Ureter (tissue), 1 donor: Measurements from ENCODE around the gene IGDCC3. TPM values are rescaled to one million over a fixed set of nuclear protein-coding genes. Genes with fewer than 3 reads are reported as not detected.
"Not testable (repeated sequence)": the region's sequence is repeated elsewhere in the genome, so short reads cannot be mapped to it uniquely, and the experiment has no call there.

Experiments
- DNase-seq: peaks from one replicate; pipeline ENCODE4 v3.0.0-alpha.2; 2020; ENCODE audit warnings: low spot score
- total RNA-seq: library from RNA; stranded (reverse); gene quantifications from one replicate; pipeline ENCODE4 v1.2.4, GENCODE V29; 2023
- donor health status: DM: yes; HTN: yes; CAD: no.

IGDCC3 gene
- total RNA-seq, 1 donor from 2014 or later = 1.6 TPM

DNA sequence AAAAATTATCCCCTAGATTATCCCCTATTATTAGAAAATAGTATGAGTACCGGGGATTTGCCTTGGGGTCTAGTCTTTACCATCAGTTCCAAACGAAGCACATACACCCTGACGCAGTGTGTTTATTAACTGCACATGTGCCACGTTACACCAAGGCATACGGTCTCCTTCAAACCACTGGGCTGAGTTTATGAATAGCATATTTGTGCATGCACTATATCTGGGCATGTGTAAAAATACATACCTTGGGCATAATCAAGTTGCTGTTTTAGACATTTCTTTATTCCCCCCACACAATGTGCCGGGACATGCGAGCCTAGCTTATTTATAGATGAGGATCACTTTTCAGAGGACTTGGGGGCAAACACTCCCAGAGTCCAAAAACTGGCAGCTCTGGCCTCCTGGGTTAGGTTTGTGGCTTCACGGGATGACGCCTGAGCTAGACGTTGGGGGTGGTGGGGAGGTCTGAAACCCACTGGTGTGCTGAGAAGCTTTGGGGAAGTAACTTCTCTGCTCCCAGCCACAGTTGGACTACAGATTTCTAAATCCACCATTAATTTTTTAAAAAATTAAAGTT is 28.7 kb upstream of the IGDCC3 start:
- DNase-seq = no peak

DNA sequence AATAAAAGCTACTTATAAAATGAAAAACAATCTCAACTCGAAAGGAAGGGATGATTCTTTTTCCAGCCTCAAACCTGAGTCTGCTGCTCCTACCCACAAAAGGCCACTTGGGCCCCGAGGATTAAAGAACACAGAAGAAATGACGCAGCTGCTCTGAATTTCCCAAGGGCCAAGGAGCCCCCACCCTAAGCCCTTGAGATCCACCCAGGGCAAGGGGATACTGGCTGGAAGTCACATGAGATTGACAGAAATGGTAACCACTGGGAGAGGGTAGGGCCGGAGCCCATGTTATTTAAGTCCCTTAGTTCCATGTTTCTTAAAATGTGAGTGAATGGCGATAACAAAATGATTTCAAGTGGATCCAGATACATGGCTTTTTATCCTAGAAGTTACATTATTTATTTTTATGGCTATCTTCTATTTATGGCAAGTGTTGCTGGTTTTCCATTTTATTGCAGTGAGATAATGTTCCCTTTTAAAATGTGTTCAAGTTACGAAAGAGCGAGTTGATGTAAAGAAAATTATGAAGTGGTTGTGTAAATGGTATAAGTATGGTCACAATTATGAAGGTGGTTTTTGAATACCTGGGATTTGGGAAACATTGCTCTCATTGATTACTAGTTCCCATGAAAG is 28.1 kb upstream of the IGDCC3 start:
- DNase-seq = no peak

DNA sequence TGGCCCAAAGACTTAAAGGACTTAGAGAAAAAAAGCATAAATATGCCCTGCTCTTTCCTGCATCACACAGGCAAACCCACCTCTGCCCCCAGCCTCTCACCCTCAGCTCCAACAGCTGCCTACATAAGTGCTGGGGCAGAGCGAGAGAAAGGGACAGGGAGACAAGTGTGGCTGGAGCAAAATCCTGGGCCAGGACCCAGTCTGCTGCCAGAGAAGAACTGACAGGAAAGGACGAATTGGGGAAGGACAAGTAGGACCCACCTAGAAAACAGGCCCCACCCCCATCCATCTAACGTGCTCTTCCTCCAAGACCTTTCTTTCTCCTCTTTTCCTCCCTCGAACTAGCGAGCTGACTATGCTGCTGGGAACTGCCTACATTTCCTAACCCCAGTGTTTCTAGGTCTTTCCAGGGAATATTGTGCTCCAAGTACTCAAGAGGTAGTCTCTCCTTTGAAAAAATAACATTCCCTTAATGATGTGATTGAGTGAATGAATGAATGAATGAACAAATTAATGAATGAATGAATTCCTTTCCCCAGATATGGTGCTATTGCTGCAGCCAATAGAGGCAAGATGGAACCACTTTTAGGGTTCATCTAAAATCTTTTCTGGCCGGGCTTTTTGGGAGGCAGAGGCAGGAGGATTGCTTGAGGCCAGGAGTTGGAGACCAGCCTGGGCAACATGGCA is 26.5 kb upstream of the IGDCC3 start:
- DNase-seq = no peak

DNA sequence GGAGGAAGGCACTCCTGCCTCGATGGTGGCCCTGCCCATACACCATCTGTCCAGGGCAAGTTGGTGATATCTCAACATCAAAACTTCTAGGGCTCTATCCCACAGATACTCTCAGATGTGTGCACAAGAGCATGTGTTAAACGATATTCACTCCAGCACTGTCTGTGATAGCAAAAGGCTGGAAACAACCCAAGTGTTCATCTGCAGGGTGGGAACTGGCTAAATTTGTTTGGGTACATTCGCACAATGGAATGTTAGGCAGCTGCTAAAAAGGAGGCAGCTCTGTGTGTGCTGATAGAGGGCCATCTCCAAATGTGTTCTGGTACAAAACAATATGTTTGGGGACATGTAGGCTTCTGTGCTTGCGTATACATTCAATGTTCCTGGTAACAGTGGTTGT is 25.2 kb upstream of the IGDCC3 start:
- DNase-seq = no peak

DNA sequence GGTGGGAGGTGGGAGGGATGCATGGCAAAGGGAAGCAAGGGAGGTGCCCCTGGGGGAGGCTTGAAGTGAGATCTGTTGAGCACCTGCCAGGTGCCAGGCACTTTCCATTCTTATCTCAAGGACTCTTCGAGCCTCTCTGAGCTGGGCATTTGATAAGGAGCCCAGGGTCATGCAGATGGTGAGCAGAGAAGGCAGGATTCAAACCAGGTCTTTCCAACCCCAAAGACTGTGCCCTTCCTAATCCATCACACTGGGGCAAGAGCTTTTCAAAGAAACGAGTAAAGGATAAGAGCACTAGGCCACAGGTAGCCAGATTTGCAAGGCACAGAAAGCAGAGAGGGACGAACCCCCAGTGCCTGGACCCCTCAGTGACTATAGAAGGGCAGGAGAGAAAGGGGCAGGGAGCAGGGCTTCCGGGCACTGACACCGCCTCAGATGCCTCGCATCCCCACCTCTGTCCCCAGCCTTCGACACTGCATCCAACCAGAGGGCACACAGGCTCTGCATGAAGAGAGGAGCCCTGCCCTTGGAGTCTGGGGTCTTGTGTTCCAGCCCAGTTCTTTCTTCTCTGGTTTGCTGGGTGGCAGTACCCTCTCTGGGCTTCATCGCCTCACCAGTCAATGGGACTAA is 23.9 kb upstream of the IGDCC3 start:
- no peak for DNase-seq

DNA sequence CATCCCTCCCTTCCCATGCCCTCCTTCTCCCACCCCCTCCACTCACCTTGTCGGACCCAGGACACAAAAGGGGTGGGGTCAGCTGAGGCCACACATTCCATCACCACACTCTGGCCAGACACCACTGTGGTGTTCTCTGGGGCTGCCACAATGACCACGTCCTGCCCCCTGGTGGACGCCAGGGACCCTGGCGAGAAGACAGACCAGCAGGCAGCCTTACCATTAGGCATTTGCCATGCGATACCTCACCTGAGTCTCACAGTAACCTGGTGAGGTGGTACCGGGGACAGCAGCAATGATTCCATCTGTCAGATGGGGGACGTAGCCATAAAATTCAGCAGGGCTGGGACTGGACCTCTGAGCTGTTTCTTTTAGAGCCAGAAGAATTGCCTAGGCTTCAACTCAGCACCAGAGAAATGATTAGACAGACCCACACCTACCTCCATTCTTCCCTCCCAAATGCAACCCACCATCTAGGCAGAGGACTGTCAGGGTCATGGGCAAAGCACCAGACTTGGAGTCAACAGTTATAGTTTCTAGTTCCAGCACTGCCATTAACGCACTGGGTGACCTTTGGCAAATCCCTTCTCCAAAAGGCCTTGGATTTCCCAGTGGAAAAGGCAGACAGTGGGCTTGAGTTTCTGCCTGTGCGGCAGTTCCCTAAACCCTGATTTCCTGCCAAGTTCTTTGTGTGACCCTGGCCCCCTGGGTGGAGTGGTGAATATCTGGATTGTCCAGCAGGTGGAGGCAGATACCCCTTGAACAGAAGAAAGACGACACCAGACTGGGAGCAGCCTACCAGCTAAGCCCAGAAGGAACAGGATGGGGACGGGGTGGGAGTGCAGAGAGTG is 23.2 kb upstream of the IGDCC3 start:
- DNase-seq = no peak

DNA sequence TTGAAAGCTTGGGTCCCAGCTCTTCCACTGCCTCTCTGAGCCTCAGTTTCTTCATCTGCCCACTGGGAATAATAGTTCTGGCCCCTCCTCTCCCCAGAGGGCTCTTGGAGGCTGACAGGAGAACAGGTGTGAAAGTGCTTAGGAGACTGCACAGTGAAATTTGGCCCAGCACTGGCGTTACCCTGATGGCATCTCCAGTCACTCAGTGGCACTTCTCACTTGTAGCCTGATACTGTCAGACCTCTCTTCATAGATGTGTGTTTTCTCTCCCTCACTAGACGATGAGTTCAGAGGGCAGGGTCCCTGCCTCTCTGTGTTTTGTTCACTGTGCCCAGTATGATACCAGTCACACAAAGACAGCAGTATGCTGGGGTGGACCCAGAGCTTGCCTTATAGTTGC is 22.2 kb upstream of the IGDCC3 start:
- no peak for DNase-seq

DNA sequence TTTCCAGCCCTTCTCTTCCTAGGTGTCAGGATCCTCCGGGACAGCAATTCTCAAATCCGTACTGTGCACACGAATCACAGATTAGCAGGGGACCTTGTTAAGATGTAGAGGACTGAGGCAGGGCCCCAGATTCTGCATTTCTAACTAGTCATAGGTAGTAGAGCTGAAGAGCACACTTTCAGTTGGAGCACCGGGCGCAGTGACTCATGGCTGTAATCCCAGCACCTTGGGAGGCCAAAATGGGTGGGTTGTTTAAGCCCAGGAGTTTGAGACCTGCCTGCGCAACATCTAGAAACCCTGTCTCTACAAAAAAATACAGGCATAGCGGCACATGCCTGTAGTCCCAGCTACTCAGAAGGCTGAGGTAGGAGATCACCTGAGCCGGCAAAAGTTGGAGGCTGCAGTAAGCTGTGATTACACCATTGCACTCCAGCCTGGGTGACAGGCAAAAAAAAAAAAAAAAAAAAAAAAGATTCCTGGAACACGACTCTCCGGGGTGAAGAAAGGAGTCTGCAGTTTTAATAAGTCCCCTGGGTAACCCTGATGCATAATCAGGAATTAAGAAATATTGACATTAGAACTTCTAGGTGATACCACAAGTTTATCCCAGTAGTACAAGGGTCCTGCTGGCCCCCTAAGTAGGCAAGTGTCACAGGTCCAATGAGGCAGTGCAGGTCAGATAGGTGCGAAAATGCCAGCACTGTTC is 21.4 kb upstream of the IGDCC3 start:
- no peak for DNase-seq

DNA sequence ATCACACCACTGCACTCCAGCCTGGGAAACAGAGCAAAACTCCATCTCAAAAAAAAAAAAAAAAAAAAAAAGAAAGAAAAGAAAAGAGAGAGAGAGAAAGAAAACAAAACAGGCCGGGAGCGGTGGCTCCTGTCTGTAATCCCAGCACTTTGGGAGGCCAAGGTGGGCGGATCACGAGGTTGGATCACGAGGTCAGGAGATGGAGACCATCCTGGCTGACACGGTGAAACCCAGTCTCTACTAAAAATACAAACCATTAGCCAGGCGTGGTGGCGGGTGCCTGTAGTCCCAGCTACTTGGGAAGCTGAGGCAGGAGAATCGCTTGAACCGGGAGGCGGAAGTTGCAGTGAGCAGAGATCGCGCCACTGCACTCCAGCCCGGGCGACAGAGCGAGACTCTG is 20.7 kb upstream of the IGDCC3 start:
- DNase-seq = not testable (repeated sequence)

DNA sequence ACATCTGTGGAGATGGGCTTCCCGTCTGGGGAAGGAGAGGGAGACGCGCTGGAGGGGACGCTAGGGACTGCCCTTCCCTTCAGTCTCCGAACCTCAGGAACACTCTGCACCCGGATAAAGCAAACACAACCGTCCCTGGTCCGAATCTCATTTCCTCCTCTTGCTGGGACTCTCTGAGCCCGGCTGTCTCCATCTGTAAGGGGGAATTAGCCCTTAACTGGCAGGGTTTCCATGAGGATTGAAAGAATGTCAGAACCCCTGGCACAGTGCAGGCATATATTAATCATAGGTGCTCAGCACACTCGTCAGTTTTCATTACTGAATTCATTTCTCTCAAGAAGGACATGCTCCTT is 19.1 kb upstream of the IGDCC3 start:
- DNase-seq = no peak

DNA sequence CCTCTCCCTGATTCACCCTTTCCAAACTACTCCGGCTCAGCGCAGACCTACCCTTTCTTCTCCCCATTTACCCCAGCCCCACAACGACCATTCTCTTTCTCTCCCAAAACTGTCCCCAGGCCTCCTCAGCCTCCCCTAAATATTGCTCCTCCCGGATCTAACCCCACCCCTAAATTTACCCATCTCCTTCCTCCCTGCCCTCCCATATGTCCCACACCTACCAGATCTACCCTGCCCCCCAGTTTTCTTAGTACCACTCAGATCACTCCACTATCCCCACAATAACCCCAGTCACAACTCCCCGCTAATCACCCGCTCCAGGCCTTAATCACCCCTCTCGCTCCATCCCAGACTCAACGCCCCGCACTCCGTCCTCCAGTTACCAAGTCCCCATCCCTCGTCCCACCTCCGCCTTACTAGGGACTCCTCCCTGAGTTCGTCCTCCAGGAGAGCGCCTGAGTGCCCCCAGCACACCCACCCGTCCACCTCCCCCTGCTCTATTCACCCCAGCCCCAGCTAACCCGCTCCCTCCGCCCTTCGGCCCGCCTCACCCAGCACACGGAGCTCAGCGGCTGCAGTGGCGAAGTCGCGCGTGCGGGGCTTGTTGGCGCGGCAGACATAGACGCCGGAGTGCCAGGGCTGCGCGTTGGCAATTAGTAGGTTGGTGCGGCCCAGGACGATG is 18.6 kb upstream of the IGDCC3 start:
- no peak for DNase-seq

DNA sequence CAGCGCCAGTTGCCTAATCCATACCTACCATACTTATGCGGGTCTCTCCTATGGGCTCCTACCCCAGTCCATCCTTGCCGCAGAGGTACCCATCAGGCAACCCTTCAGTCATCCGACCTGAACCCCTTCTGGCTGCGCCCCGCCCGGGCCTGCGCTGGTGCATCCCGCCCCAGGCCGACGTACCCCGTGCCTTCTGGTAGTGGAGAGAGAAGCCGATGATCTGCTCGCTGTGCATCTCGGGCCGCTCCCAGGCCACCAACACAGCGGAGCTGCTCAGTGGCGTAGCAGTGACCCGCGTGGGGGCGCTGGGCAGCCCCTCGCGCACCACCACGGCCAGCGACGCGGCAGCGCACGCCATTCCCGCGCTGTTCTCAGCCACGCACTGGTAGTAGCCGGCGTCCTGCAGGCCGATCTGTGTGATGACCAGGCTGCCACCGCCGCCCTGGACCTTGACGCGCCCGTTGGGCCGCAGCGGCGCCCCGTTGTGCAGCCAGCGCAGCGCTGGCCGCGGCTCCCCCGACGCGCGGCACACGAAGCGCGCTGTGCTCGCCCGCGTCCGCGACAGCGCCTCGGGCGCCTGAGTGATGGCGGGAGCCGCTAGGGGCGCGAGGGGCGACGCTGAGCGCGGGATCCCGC is 17.9 kb upstream of the IGDCC3 start:
- no peak for DNase-seq

DNA sequence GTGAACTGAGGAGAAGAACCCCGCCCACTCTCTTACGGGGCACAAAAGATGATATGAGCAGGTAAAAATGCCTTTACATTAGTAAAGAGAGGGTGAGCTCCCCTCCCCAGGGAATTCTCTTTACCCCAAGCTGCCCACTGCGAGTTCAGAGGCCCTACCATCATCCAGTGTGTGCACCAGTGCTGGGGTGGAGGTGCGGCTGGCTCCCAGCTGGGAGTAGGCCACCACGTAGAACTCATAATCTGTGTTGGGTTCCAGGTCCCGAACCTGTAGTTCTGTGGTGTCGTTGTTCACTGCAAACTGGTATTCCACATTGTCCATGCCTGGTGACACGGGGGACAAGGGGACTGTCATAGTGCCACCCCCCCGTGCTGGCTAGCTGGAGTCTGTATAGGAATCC is 17.1 kb upstream of the IGDCC3 start:
- DNase-seq = no peak

DNA sequence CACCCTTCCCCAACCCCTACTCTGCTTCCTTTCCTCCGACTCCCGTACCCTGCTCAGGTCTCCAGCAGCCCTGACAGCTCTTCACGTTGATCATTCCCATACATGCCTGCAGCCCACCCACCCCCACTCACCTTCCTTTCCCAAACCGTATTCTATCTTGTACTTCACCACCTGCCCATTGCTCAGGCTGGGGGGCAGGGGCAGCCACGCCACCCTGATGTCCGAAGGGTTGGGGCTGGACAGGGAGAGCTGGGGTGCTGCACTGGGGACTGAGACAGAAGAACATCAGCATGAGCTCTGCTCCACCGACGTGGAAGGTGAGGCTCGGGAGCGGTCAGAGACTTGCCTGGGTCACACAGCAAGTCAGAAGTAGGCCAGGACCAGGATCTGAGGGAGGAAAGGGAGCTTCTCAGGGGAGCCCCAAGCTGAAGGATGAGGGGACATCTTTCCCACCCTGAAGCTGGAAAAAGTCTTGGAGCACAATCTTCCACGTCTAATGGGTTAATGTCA is 16.5 kb upstream of the IGDCC3 start:
- no peak for DNase-seq

DNA sequence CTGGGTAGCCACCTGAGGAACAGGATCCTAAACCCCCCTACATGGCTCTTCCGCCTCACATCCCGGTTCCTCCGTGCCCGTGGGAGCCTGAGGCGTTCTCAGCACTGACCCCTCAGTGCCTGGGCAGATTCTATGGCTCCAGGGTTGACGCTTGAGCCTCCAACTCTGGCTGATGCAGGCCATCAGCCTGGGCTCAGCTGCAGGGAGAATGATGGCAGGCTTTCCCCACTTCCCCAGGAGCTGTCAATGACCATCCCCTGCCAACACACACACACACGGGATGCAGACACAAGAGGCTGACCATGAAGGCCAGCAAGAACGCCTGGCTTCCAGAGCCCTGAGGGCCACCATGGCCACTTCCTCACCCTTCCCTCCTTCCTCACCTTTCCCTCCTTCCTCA is 15.8 kb upstream of the IGDCC3 start:
- DNase-seq = no peak

DNA sequence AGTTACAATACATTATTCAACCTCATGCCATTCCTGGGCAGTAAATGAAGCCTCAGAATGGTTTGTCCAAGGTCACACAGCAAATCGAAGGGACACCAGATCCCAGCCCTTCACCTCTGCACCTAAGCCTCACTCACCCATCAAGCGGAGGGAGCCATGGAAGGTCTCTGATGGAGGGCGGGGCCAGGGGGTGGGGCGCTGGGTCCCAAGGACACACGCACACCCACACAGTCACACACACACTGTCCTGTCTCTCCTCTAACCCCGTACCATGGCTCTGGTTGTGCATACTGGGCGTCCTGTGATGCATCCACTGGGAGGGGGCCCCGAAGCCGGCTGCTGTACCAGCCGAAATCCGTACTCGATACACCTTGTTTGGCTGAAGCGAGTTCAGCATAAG is 15.3 kb upstream of the IGDCC3 start:
- no peak for DNase-seq

DNA sequence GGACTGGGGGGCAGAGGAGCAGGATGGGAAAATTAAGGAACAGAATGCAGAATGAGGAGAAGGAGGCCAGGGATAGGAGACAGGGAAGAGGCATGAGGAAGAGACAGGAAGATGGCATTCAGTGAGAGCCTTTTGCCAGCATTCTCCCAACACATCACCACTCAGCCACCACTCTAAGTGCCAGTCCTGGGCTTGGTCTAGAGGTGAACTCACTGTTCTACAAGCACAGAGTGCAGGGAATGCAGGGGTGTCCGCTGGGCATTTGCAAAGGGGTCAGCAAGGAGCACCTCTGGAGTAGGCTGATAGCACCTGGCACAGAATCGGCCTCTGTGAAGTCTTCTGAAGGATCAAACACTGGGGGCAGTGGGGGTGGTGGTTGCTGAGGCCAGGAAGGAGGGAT is 14.6 kb upstream of the IGDCC3 start:
- DNase-seq = no peak

DNA sequence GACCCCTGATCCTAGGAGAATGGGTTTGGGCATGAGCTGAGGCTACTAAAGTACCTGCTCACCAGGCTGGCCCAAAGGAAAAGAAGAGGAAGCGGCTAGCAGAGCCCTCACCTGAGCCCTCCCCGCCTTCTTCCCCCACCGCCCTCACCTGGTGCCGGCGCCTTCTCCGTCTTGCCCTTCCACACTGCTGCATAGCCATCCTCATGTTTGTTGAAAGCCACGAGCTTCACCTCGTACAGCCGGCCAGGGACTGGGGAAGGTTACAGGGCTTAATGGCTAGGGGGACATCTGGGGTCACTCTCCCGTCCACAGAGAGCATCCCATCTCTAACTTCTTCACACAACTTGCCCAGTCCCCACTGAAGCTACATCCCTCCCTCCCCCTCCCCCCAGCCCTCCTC is 13.9 kb upstream of the IGDCC3 start:
- DNase-seq = no peak

DNA sequence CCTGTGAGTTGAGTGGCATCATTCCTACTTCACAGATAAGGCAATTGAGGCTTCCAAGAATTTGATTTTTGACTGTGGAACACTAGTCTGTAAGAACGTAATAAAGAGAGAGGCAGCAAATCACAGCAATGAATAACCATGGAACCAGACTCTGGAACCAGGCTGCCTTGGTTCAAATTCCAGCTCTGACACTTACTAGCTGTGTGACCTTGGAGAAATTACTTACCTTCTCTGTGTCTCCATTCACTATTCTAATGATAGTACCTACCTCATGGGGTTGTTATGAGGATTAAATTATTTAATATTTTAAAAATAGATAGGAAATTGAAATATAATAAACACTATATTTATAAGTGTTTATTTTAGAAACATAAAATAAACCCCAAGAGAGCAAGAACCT is 12.6 kb upstream of the IGDCC3 start:
- DNase-seq = no peak

DNA sequence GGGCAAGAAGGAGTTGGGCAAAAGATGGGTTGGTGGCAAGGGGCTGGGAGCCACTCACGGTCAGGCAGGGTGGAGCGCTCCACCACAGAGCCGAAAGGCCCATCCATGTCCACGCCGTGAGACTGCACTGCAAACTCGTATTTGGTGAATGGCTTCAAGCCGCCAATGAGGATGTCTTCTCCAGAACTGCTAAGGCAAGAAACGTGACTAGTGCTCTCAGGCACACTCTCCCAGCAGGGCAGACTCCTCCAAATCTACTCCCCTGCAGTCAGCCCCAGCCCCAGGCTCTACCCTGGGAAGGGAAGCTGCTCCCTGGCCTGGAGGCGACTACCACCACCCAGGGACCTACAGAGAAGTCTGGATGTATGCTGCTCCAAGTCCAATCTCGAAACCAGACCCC is 11.4 kb upstream of the IGDCC3 start:
- DNase-seq = no peak
